Measurements from ENCODE around the gene CYP4F12.
"Not testable (repeated sequence)": the region's sequence is repeated elsewhere in the genome, so short reads cannot be mapped to it uniquely, and the experiment has no call there.

The CYP4F12 gene

GRCh38 chr19:15672580-15673175, at the start of gene CYP4F12:
TSS of gene CYP4F12 (plus strand) at chr19:15673087. CDS start at chr19:15673530, 443 bp downstream.
- no peak for DNase-seq

- DNase-seq: peak; percentile 43
These were observed 49.1 kb upstream of the CYP4F12 start for GRCh38 chr19:15623711-15624318.

GRCh38 chr19:15628236-15629002, 44.5 kb upstream of the CYP4F12 start:
- no peak for DNase-seq

DNA sequence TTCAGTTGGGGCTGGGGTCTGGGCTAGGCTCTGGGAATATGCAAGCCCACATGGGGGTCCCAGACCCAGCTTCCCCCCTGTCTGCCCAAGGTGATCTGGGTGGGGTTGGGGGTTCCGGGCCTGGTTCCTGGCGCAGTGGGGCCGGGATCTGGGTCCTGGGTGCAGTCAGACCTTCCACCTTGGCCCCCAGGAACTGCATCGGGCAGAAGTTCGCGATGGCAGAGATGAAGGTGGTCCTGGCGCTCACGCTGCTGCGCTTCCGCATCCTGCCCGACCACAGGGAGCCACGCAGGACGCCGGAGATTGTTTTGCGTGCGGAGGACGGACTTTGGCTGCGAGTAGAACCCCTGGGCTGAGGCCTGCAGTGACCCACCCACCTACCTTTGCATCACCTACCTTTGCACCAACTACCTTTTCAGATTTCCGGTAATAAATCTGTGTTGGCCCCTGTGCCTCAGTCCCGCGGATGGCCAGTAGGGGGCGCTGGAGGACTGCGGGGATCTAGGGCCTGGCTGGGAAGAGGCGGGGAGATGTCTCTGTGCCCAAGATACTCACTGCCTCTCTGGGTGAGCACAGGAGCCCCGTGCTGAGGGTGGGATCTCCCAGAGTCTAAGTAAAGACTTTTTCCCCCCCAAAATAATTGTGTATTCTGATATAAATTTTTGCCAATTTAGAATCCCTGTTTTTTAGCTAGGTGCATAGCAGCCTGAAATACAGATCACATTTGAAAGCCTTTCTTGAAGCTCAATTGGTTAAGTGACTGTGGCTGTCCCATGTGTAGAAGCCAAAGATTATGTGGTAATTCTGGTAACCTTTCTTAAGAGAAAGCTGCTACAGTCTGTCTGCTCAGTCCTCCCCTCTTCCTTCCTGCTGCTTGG, 43.6 kb upstream of the CYP4F12 start:
- DNase-seq: peak; percentile 79

- peak; percentile 10 for DNase-seq
These were observed 41.1 kb upstream of the CYP4F12 start for GRCh38 chr19:15631817-15632216.

- DNase-seq: no peak
These were observed 39.6 kb upstream of the CYP4F12 start for GRCh38 chr19:15633082-15633835.

DNA sequence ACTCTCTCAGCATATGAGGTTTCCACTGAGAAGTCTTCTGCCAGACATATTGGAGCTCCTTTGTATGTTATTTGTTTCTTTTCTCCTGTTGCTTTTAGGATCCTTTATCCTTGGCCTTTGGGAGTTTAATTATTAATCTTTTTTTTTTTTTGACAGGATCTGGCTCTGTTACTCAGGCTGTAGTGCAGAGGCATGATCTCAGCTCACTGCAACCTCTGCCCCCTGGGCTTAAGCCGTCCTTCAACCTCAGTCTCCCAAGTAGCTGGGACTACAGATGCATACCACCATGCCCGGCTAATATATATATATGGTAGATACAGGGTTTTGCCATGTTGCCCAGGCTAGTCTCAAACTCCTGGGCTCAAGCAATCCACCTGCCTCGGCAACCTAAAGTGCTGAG, 38.8 kb upstream of the CYP4F12 start:
- no peak for DNase-seq

- DNase-seq: no peak
These were observed 37.7 kb upstream of the CYP4F12 start for GRCh38 chr19:15635016-15635805.

DNA sequence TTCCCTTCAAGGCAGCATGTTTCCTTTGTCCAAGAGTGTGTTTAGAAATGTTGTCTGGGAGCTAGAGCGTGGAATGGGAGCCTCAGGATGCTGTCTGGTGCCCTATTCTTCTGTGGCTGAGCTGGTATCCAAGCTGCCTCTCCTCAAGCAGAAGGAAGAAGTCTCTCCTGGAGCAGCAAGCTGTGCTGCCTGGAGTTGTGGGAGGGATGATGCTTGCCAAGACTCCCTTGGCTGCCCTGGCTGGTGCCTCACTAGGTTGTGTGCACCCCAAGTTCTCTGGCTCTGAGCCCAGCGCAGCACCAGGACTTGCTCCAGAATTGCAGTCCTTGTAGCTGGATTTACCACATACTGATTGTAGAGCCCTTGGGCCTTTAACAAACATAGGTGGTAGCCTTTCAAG, 36.9 kb upstream of the CYP4F12 start:
- DNase-seq: no peak

DNA sequence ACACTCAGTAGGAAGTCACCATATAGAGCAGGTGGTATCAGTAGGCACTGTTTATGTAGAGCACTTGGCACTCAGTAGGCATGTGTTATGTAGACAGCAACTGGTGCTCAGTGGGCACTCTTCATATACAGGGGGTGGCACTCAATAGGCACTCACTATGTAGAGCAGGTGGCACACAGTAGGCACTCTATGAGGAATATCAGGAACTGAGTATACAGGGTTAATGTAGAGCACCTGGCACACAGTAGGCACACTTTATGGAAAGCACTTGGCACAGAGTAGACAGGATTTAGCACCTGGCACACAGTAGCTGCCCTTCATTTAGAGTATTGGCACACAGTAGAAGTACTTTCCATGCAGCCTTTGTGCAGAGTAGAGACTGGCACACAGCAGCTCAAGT, 33.3 kb upstream of the CYP4F12 start:
- no peak for DNase-seq

DNA sequence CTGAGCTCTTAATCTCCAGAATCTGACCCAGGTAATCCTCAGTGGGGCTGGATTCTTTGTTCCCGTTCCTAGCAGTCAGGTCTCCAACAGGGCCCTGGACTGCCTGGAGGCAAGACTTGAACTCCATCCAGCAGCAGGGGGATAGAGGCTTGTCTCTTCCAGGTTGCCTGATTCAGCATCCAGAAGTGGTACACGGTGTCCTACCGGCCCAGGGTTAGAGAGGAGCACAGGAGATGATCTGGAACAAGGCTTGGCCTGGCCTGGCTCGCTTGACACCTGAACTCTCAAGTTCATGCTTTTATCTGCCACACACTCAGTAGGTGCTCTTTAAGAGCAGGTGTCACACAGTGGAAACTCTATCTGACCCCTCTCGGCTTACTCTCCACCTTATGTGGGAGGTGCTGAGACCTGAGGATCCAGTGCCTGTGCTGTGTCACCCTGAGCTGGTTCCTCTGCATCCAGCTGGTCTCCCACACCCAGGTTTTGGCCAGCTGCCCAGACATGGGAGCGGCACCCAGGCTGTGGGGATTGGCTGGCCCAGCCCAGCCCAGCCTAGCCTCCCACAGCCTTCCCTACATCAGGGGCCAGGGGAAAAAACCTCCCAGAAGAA, 32.5 kb upstream of the CYP4F12 start, which contains the start of gene CYP4F3:
CYP4F3 (plus strand) TSS at position 604 of the 610 bp plus-strand sequence. CDS start 519 bp downstream, outside the sequence.
- DNase-seq: no peak

- no peak for DNase-seq
These were observed 31.8 kb upstream of the CYP4F12 start for GRCh38 chr19:15640904-15641597.

DNA sequence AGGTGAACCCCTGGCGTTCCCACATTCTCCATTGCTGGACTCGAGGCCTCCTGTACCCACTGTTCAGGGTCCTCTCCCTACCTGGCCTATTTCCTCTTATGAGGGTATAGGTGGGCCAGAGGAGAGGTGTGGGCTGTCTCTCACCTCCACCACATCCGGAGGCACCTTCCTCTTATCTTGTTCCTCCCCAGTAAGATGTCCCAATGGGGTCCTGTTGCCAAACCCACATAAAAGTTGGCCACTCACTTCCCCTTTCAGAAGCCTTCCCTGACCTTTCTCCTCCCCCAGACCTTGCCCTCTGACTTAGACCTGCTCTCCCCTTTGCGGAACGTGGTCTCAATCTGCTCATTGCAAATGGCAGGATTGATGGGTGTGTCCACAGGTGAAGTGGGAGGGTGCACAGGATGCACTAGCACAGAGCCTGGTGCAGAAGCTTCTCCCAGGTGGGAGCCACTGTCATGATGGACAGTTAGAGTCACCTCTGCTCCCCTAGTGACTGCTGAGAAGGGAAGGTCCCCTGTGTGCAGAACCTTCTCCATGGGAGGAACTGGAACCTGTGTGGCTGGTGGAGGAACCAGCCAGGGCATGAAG, 30.9 kb upstream of the CYP4F12 start:
- DNase-seq: no peak

GRCh38 chr19:15642807-15643206, 30.1 kb upstream of the CYP4F12 start:
- no peak for DNase-seq

DNA sequence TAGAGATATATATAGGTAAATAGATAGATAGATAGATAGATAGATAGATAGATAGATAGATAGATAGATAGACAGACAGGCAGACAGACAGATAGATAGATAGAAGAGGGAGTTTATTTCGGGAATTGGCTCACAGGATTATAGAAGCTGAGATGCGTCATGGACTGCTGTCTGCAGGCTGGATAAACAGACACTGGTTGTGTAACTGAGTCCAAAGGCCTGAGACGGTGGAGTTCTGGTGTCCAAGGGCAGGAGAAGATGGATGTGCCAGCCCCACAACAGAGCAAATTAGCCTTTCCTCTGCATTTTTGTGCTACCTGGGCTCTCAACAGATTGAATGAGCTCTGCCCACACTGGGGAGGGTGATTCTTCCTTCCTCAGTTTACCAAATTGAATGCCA, 29.5 kb upstream of the CYP4F12 start:
- DNase-seq: no peak

GRCh38 chr19:15644066-15644741, 28.7 kb upstream of the CYP4F12 start:
- no peak for DNase-seq

GRCh38 chr19:15644816-15645215, 28.1 kb upstream of the CYP4F12 start:
- DNase-seq: no peak

DNA sequence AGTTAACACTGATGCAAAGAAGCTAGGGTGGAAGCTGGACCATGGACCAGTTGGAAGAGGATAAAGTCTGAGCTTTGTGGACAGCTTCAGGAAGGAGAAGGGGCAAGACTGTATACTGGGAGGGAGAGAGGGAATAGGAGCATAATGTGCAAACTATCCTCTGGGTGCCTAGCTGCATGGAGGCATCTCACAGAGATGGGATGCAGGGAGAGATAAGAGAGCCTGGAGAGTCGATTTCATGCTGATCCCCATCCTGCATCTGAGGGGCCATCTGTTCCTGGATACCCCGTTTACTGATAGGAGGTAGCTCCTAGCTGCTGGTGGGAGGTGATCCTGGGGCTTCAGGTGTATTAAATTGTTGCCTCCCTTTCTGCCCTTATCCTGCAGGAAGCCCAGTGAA, 23.4 kb upstream of the CYP4F12 start:
- no peak for DNase-seq

DNA sequence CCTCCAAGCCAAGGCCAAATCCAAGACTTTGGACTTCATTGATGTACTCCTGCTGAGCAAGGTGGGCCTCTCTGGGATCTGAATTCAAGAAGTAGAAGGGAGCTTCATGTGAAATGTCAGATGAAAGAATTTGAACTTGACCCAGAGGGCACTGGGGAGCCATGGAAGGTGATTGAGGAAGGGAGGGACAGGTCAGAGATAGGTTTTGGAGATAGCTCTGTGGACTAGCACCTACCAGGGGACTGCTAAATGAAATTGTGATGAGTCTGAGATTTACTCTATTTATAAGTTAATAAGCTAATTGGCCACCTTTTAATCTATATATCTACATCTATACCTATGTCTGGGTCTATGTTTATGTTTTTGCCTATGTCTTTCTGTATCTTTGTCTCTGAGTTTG, 22.8 kb upstream of the CYP4F12 start:
- not testable (repeated sequence) for DNase-seq
